Smooth muscle cell (in vitro differentiated cells): Measurements from ENCODE around the gene LRRC10B. TPM values are rescaled to one million over a fixed set of nuclear protein-coding genes. Genes with fewer than 3 reads are reported as not detected.

Experiments used
- DNase-seq: peaks from one replicate; lab custom pipeline; 2025; ENCODE audit not compliant: unreplicated experiment; lab: John Stamatoyannopoulos, UW
- H2AFZ ChIP-seq: fragments of 200-600 bp; sonication (generic); 2 replicates; pipeline ENCODE4 v1.6.0; 2016; ENCODE audit warnings: antibody characterized with exemption, low read depth, mild to moderate bottlenecking
- H3F3A ChIP-seq: fragments of 200-600 bp; sonication (generic); 2 replicates; pipeline ENCODE4 v1.6.0; 2017; ENCODE audit warnings: antibody characterized with exemption, low read depth
- H3K27ac ChIP-seq: fragments of 200-600 bp; sonication (generic); 2 replicates; pipeline ENCODE4 v1.5.1; 2016; ENCODE audit warnings: low read depth, mild to moderate bottlenecking
- H3K27me3 ChIP-seq: fragments of 200-600 bp; sonication (generic); 2 replicates; pipeline ENCODE4 v1.6.1; 2016; ENCODE audit warnings: low read depth, mild to moderate bottlenecking
- H3K36me3 ChIP-seq: fragments of 200-600 bp; sonication (generic); 2 replicates; pipeline ENCODE4 v1.5.1; 2016; ENCODE audit warnings: low read depth
- H3K4me1 ChIP-seq: fragments of 200-600 bp; sonication (generic); 2 replicates; pipeline ENCODE4 v1.5.1; 2016; ENCODE audit warnings: low read depth
- H3K4me2 ChIP-seq: fragments of 200-600 bp; sonication (generic); 2 replicates; pipeline ENCODE4 v1.6.0; 2016; ENCODE audit warnings: mild to moderate bottlenecking
- H3K4me3 ChIP-seq: fragments of 200-600 bp; sonication (generic); 2 replicates; pipeline ENCODE4 v1.5.1; 2016; ENCODE audit warnings: mild to moderate bottlenecking
- H3K79me2 ChIP-seq: fragments of 200-600 bp; sonication (generic); 2 replicates; pipeline ENCODE4 v1.6.0; 2016; ENCODE audit warnings: low read depth, mild to moderate bottlenecking
- H3K9ac ChIP-seq: fragments of 200-600 bp; sonication (generic); 2 replicates; pipeline ENCODE4 v1.6.0; 2016; ENCODE audit warnings: low read depth
- H3K9me3 ChIP-seq: fragments of 200-600 bp; sonication (generic); replicated peaks from 2 replicates; pipeline ENCODE4 v1.5.1; 2016; ENCODE audit warnings: low read depth
- H4K20me1 ChIP-seq: fragments of 200-600 bp; sonication (generic); 2 replicates; pipeline ENCODE4 v1.6.0; 2016; ENCODE audit warnings: low read depth
- CTCF ChIP-seq: fragments of 200-600 bp; sonication (generic); IDR thresholded peaks from 2 replicates; pipeline ENCODE4 v1.5.1; 2017; ENCODE audit warnings: borderline replicate concordance, mild to moderate bottlenecking, antibody characterized with exemption; ENCODE audit not compliant: insufficient read depth, poor library complexity, severe bottlenecking
- WGBS: methylation state at CpG from one replicate; pipeline ENCODE4 v1.1.7; 2016; ENCODE audit warnings: low lambda C conversion rate; 5-methylcytosine and 5-hydroxymethylcytosine counted together
- polyA plus RNA-seq: library from polyadenylated mRNA; unstranded; fragments of >200 nt; fragmentation: Nextera tagmentation; extraction: Ambion mirVana; gene quantifications from 2 replicates; pipeline ENCODE4 v1.2.1, GENCODE V29; 2016
- total RNA-seq: library from RNA; depleted of rRNA; stranded (reverse); fragments of >200 nt; gene quantifications from 2 replicates; pipeline ENCODE4 v1.2.3, GENCODE V29; 2014

LRRC10B gene
- total and polyA plus RNA-seq, 2 experiments from 2014 or later, result 0.11 to 2.2 TPM

- Histone ChIP-seq H3K4me1 (peaks cover 11% of the 10 kb centered on the region), H3K4me3 (no peak overlapping the region), H3K9ac (no peak overlapping the region), H3K27me3 (no peaks in the 10 kb centered on the region), H3K79me2 (no peaks in the 10 kb centered on the region), H3F3A (no peaks in the 10 kb centered on the region), H3K9me3 (no peaks in the 10 kb centered on the region), H2AFZ (no peak overlapping the region), H3K27ac (no peak overlapping the region), H4K20me1 (no peaks in the 10 kb centered on the region), H3K36me3 (no peaks in the 10 kb centered on the region), H3K4me2 (no peak overlapping the region)
- no peak for DNase-seq
- WGBS, result 73% methylated on average over 11 of the region's 11 CpGs
- no peak for TF ChIP-seq CTCF
Observed at GRCh38 chr11:61514050-61514917, 5.7 kb downstream of the LRRC10B start.

- H3K4me2 ChIP-seq, result no peak overlapping the region
- WGBS, result 78% methylated on average over 10 of the region's 10 CpGs
- H3K27ac ChIP-seq, result no peak overlapping the region
- H3K9ac ChIP-seq, result no peak overlapping the region
- H3F3A ChIP-seq, result no peaks in the 10 kb centered on the region
- H4K20me1 ChIP-seq, result no peaks in the 10 kb centered on the region
- H2AFZ ChIP-seq, result no peak overlapping the region
- no peaks in the 10 kb centered on the region for H3K36me3 ChIP-seq
- H3K4me3 ChIP-seq, result no peak overlapping the region
- no peak for DNase-seq
- H3K4me1 ChIP-seq, result peaks cover 6% of the 10 kb centered on the region
- no peak for TF ChIP-seq CTCF
- H3K79me2 ChIP-seq, result no peaks in the 10 kb centered on the region
- no peaks in the 10 kb centered on the region for H3K27me3 ChIP-seq
- no peaks in the 10 kb centered on the region for H3K9me3 ChIP-seq
Observed at GRCh38 chr11:61515686-61516085, 7.1 kb downstream of the LRRC10B start.

- WGBS, result 62% methylated on average over 19 of the region's 22 CpGs
- H3K79me2 ChIP-seq, result no peaks in the 10 kb centered on the region
- no peak overlapping the region for H3K27ac ChIP-seq
- H2AFZ ChIP-seq, result no peak overlapping the region
- no peak for DNase-seq
- H3F3A ChIP-seq, result no peaks in the 10 kb centered on the region
- H4K20me1 ChIP-seq, result no peaks in the 10 kb centered on the region
- H3K36me3 ChIP-seq, result no peaks in the 10 kb centered on the region
- no peaks in the 10 kb centered on the region for H3K27me3 ChIP-seq
- TF ChIP-seq CTCF, result no peak
- H3K4me2 ChIP-seq, result no peak overlapping the region
- H3K9me3 ChIP-seq, result no peaks in the 10 kb centered on the region
- no peak overlapping the region for H3K4me3 ChIP-seq
- H3K4me1 ChIP-seq, result peaks cover 6% of the 10 kb centered on the region
- no peak overlapping the region for H3K9ac ChIP-seq
Observed at GRCh38 chr11:61516191-61516590, 7.6 kb downstream of the LRRC10B start.
